RWPE1 (cell line): Measurements from ENCODE around the gene TRAF3.

Experiments
- CTCF ChIA-PET: fragments of 350-600 bp; sonication (Branson Sonifier 250); formaldehyde crosslinking; extraction: SDS; loops from one replicate; lab custom pipeline; 2021; lab: Yijun Ruan, JAX
- POLR2A ChIA-PET: fragments of 400-600 bp; formaldehyde crosslinking; extraction: SDS; loops from one replicate; lab custom pipeline; 2020; ENCODE audit warnings: antibody characterized with exemption; ENCODE audit not compliant: low non-redundant PET; lab: Yijun Ruan, JAX
- DNase-seq: peaks from one replicate; pipeline ENCODE4 v3.0.0; 2012; ENCODE audit warnings: low spot score
- H3K27ac ChIP-seq: fragments of 450-650 bp; 2 replicates; pipeline ENCODE4 v1.5.1; 2017
- CTCF ChIP-seq: fragments of 450-650 bp; conservative IDR thresholded peaks from 2 replicates; pipeline ENCODE4 v1.5.1; 2017; ENCODE audit warnings: low read depth, mild to moderate bottlenecking

The TRAF3 gene

GRCh38 chr14:102930138-102930752 lies 153.0 kb downstream of the TRAF3 start:
- CTCF ChIA-PET, result interaction anchor here (0.5 to 1.1 kb wide), 6 partner anchors 175 to 442 kb away, joined by 3 to 4 read pairs (median 4); no protein-coding TSS in a partner anchor
- no peak overlapping the region for H3K27ac ChIP-seq
- no peak for TF ChIP-seq CTCF
- POLR2A ChIA-PET, result interaction anchor here (0.6 kb wide), 1 partner anchor 45 kb away, joined by 4 read pairs; no protein-coding TSS in a partner anchor
- DNase-seq, result no peak

DNA sequence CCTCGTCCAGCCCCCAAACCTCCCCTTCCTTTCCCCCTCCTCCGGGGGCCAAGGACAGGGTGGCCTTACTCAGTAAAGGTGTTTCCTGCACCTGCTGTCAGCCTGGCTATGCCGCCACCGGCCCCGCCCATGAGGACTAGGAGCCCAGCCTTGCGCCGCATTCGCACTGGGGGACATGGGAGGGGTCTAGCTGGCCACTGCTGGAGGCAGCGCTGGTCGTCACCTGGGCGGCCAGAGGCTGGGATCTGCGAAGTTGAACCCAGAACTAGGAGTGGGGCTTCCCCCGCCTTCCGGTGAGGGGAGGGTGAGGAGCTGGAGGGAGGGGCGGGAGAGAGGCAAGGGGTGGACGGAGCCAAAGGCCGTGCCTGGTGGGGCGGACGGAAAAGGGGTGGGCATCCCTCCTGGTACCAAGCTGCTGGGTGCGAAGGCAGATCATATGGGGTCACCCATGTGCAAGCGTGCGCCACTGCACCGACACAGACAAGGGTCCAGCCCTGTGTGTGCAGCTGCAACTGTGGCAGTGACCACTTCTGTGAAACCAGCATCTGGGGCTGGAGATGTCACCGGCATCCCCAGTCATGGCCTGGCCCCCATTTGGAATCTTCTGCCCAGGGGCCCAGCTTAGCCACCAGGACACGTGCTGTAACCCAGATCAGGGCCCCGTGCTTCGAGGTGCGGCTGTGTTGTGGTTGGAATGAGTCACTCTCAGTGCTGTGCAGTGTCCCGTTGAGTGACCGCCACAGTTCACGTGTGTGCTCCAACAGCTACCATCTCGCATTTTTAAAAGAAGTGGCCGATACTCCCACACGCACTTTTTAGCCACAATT lies 153.7 kb downstream of the TRAF3 start:
- CTCF ChIA-PET, result interaction anchor here (0.5 to 1.1 kb wide), 4 partner anchors 148 to 441 kb away, joined by 3 to 4 read pairs (median 3); no protein-coding TSS in a partner anchor
- no peak overlapping the region for H3K27ac ChIP-seq
- DNase-seq, result no peak
- POLR2A ChIA-PET, result interaction anchor here (0.6 kb wide), 1 partner anchor 44 kb away, joined by 4 read pairs; no protein-coding TSS in a partner anchor
- no peak for TF ChIP-seq CTCF

DNA sequence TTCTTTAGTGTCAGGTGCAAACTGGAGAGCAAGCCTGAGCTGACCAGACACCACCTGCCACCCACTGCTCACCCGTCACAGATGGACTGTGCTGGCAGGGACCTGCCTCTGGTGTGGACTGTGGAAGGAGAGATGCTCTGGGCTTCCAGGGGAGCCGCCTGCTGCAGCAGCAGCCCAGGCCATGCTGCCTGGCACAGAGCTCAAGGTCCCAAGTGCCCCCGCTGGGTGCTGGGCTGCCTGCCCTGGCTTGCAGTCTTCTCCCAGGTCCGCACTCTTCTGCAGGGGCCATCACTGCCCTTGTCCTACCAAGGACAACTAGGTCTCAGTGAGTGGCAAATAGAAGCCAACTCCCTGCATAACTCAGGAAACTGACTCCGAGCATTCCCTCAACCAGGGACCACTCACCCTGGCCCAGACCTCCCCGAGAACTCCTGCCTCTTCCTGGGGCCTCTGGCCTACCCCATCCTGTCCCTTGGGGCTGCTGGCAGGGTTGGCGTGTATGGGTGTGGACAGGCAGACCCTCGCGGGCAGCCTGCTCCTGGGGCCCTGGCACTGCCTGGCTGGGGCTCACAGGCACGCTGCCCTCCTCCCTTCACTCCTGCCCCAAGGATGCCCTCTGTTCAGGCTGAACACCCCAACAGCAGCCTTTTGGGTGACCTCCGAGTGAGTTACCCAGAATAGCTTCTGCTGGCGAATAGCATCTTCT lies 154.5 kb downstream of the TRAF3 start:
- ChIA-PET POLR2A (no interaction called here), CTCF (interaction anchor here (0.5 to 1.1 kb wide), 2 partner anchors 41 to 173 kb away, joined by 4 to 5 read pairs; no protein-coding TSS in a partner anchor)
- no peak for DNase-seq
- no peak overlapping the region for H3K27ac ChIP-seq
- no peak for TF ChIP-seq CTCF

DNA sequence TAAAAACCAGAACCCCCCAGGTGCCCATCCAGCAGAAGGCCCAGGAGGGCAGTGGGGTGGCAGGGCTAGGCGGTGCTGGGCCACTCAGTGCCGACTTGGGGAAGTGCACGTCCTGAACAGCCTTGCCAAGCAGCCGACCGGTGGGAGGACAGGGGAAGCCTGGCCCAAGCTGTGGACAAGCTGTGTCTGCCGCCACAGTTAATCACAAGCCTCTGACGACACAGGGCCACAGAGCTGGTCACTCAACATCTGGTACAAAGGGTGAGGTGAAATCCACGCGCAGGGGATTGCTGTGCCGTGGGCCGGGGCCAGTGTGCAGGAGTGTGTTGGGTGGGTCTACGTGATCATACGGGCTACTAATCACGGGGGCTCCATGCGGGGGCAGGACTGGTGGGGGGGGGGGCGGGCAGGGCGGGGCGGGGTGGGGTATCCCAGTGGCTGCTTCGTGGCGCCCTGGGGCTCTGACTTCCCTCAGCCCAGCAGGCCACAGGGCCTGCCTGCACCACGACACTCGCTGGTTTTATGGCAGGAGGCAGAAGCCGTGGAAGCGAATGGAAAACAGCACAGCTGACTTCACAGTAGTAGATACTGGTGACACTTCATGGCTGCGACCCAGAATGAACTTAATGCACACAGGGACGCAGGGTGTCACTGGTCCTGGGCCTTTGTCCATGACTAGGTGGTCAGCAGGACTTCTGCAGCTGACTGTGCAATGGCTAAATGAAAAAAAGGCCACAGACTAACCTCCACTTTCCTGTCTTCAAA lies 155.4 kb downstream of the TRAF3 start:
- no peak for TF ChIP-seq CTCF
- CTCF ChIA-PET, result interaction anchor here (0.6 kb wide), 1 partner anchor 494 kb away, joined by 3 read pairs; no protein-coding TSS in a partner anchor
- H3K27ac ChIP-seq, result peak overlapping the region; percentile 12; the same call in 1 of the 2 replicates
- DNase-seq, result no peak
- POLR2A ChIA-PET, result interaction anchor here (0.6 kb wide), 1 partner anchor 236 kb away, joined by 4 read pairs; no protein-coding TSS in a partner anchor

- ChIA-PET POLR2A (interaction anchor here (0.6 kb wide), 1 partner anchor 26 kb away, joined by 6 read pairs; no protein-coding TSS in a partner anchor), CTCF (no interaction called here)
- DNase-seq, result no peak
- H3K27ac ChIP-seq, result peak overlapping the region; percentile 12; the same call in 1 of the 2 replicates
- TF ChIP-seq CTCF, result no peak
Measured at GRCh38 chr14:102933618-102934231, 156.5 kb downstream of the TRAF3 start.
